HG03342 (cell line): Measurements from ENCODE around the gene ITFG2.

ENCODE experiments used
- ATAC-seq: cut with Tn5 transposase; IDR thresholded peaks from one replicate; pipeline ENCODE4 v1.9.1; 2021; ENCODE audit warnings: mild to moderate bottlenecking, moderate library complexity; ENCODE audit not compliant: unreplicated experiment

Gene ITFG2

GRCh38 chr12:2794736-2795289 lies 17.7 kb upstream of the ITFG2 start, which contains the start of gene FKBP4:
Gene FKBP4 (plus strand): TSS chr12:2794970. CDS start chr12:2795140, 170 bp downstream.
- ATAC-seq, result peak; percentile 72

GRCh38 chr12:2795291-2796186 lies 16.9 kb upstream of the ITFG2 start:
- ATAC-seq, result peak; percentile 54

- ATAC-seq, result no peak
These were observed 16.2 kb upstream of the ITFG2 start for GRCh38 chr12:2796187-2796666.

GRCh38 chr12:2797721-2798418 lies 14.6 kb upstream of the ITFG2 start:
- ATAC-seq, result no peak

GRCh38 chr12:2800046-2800570 lies 12.4 kb upstream of the ITFG2 start:
- ATAC-seq, result no peak

- no peak for ATAC-seq
These were observed 11.3 kb upstream of the ITFG2 start for GRCh38 chr12:2801044-2801783.

GRCh38 chr12:2803635-2804392 lies 8.7 kb upstream of the ITFG2 start:
- no peak for ATAC-seq

- no peak for ATAC-seq
These were observed 7.9 kb upstream of the ITFG2 start for GRCh38 chr12:2804393-2805142.

- no peak for ATAC-seq
These were observed 7.3 kb upstream of the ITFG2 start for GRCh38 chr12:2805143-2805520.

- no peak for ATAC-seq
These were observed 5.8 kb upstream of the ITFG2 start for GRCh38 chr12:2806700-2807099.

GRCh38 chr12:2811801-2812200 lies 667 bp upstream of the ITFG2 start:
- ATAC-seq, result no peak

GRCh38 chr12:2813214-2814185 lies 1.0 kb downstream of the ITFG2 start:
- ATAC-seq, result peak; percentile 32

GRCh38 chr12:2819810-2820209 lies 7.3 kb downstream of the ITFG2 start:
- ATAC-seq, result no peak

- ATAC-seq, result no peak
These were observed 8.0 kb downstream of the ITFG2 start for GRCh38 chr12:2820432-2820831.

GRCh38 chr12:2823483-2823882 lies 11.0 kb downstream of the ITFG2 start:
- ATAC-seq, result no peak

- ATAC-seq, result no peak
These were observed 12.1 kb downstream of the ITFG2 start for GRCh38 chr12:2824541-2824940.

- no peak for ATAC-seq
These were observed 12.7 kb downstream of the ITFG2 start for GRCh38 chr12:2825132-2825531.

- no peak for ATAC-seq
These were observed 13.6 kb downstream of the ITFG2 start for GRCh38 chr12:2826036-2826435.
